HCT116 (cell line): ENCODE measurements around the gene TAF10. TPM values are rescaled to one million over a fixed set of nuclear protein-coding genes. Genes with fewer than 3 reads are reported as not detected.

Source experiments
- ATAC-seq: fragments of 200-7000 bp; cut with Tn5 transposase; 2 replicates; pipeline ENCODE4 v1.9.1; 2020; ENCODE audit warnings: mild to moderate bottlenecking, moderate library complexity
- BruUV-seq: library from RNA; stranded (reverse); fragments of 400-500 nt; replicated peaks from 2 replicates; lab custom pipeline; 2021; lab: Mats Ljungman, UMichigan
- CTCF ChIA-PET: fragments of 300-600 bp; sonication (Branson Sonifier 250); formaldehyde crosslinking; loops from one replicate; lab custom pipeline; 2021; ENCODE audit warnings: antibody characterized with exemption; lab: Charles Lee
- POLR2A ChIA-PET: fragments of 300-600, 350-600 bp; sonication (Branson Sonifier 250); formaldehyde crosslinking; loops from one replicate; lab custom pipeline; 2021; ENCODE audit warnings: antibody characterized with exemption; lab: Charles Lee
- RAD21 ChIA-PET, 2 experiments: fragments of 300-600 bp; sonication (Branson Sonifier 250); formaldehyde crosslinking; loops; one replicate each; lab custom pipeline; 2023; ENCODE audit warnings: low total read pairs in 2 of 2; ENCODE audit not compliant: uncharacterized antibody in 2 of 2, unreplicated experiment in 2 of 2, low non-redundant PET in 1 of 2; lab: Charles Lee
- DNase-seq: peaks from one replicate; pipeline ENCODE4 v3.0.0-alpha.2; 2010; ENCODE audit warnings: low read depth, low spot score
- H2AFZ ChIP-seq: fragments of 200-600 bp; shearing (Covaris generic), sonication (generic); 2 replicates; pipeline ENCODE4 v1.6.1; 2017; ENCODE audit warnings: low read depth, mixed run types, mixed read lengths, antibody characterized with exemption, low read length; ENCODE audit not compliant: poor library complexity, severe bottlenecking
- H3K27ac ChIP-seq: 2 replicates; pipeline ENCODE4 v1.5.1; 2012; ENCODE audit warnings: low read depth, low read length
- H3K27me3 ChIP-seq: fragments of 200-600 bp; sonication (generic); 2 replicates; pipeline ENCODE4 v1.6.1; 2016; ENCODE audit warnings: mixed run types, low read length, mixed read lengths; ENCODE audit not compliant: insufficient read depth
- H3K36me3 ChIP-seq, 2 experiments: fragments of 200-500 bp in 1 of 2; fragments of 200-600 bp in 1 of 2; sonication (Bioruptor generic) in 1 of 2; sonication (generic) in 1 of 2; 2 replicates each; pipeline versions ENCODE4 v1.5.1 to v1.6.1; 2014 to 2016; ENCODE audit warnings: low read length in 2 of 2, inconsistent platforms in 1 of 2, mixed read lengths in 1 of 2, mixed run types in 1 of 2; ENCODE audit not compliant: insufficient read depth in 2 of 2, control insufficient read depth in 1 of 2
- H3K4me1 ChIP-seq, 2 experiments: fragments of 200-600 bp in 1 of 2; sonication (generic) in 1 of 2; 2 replicates each; pipeline versions ENCODE4 v1.5.1 to v1.6.1; 2012 to 2017; ENCODE audit warnings: low read length in 2 of 2, inconsistent platforms in 1 of 2, mild to moderate bottlenecking in 1 of 2, mixed read lengths in 1 of 2, mixed run types in 1 of 2, moderate library complexity in 1 of 2; ENCODE audit not compliant: insufficient read depth in 2 of 2, control insufficient read depth in 1 of 2
- H3K4me2 ChIP-seq: fragments of 200-600 bp; sonication (generic); 2 replicates; pipeline ENCODE4 v1.6.1; 2017; ENCODE audit warnings: mixed run types, low read length, mixed read lengths
- H3K4me3 ChIP-seq, 2 experiments: fragments of 200-600 bp in 1 of 2; sonication (generic) in 1 of 2; replicated peaks in 1 of 2; 2 replicates each; pipeline ENCODE4 v1.5.1; 2011 to 2016; ENCODE audit warnings: low read length in 2 of 2, control low read depth in 1 of 2, low read depth in 1 of 2, mild to moderate bottlenecking in 1 of 2, mixed read lengths in 1 of 2, mixed run types in 1 of 2
- H3K79me2 ChIP-seq: fragments of 200-600 bp; sonication (generic); 2 replicates; pipeline ENCODE4 v1.6.1; 2017; ENCODE audit warnings: mild to moderate bottlenecking, mixed run types, low read length, moderate library complexity, mixed read lengths; ENCODE audit not compliant: insufficient read depth
- H3K9ac ChIP-seq: fragments of 200-600 bp; sonication (generic); 2 replicates; pipeline ENCODE4 v1.6.1; 2016; ENCODE audit warnings: low read length, mixed read lengths
- H3K9me2 ChIP-seq: fragments of 200-600 bp; sonication (generic), shearing (Covaris generic); 2 replicates; pipeline ENCODE4 v1.6.1; 2017; ENCODE audit warnings: mixed run types, mild to moderate bottlenecking, moderate library complexity; ENCODE audit not compliant: insufficient read depth
- H3K9me3 ChIP-seq, 2 experiments: fragments of 200-500 bp in 1 of 2; fragments of 200-600 bp in 1 of 2; sonication (Bioruptor generic) in 1 of 2; sonication (generic) in 1 of 2; 2 replicates each; pipeline ENCODE4 v1.6.1; 2014 to 2017; ENCODE audit warnings: low read length in 2 of 2, mixed read lengths in 2 of 2, inconsistent platforms in 1 of 2, low read depth in 1 of 2, mild to moderate bottlenecking in 1 of 2, mixed run types in 1 of 2, moderate library complexity in 1 of 2; ENCODE audit not compliant: control insufficient read depth in 1 of 2, insufficient read depth in 1 of 2
- H4K20me1 ChIP-seq: fragments of 200-600 bp; sonication (generic), shearing (Covaris generic); 2 replicates; pipeline ENCODE4 v1.6.1; 2017; ENCODE audit warnings: mixed run types, mild to moderate bottlenecking, moderate library complexity; ENCODE audit not compliant: insufficient read depth
- CBX3 ChIP-seq: IDR thresholded peaks from 2 replicates; pipeline ENCODE4 v1.6.1; 2012; ENCODE audit warnings: low read depth
- CEBPB ChIP-seq: IDR thresholded peaks from 2 replicates; pipeline ENCODE4 v1.6.1; 2012; ENCODE audit warnings: low read depth
- ELF1 ChIP-seq: IDR thresholded peaks from 2 replicates; pipeline ENCODE4 v1.6.1; 2012; ENCODE audit warnings: low read depth, borderline replicate concordance
- EZH2phosphoT487 ChIP-seq: fragments of 200-600 bp; IDR thresholded peaks from 2 replicates; pipeline ENCODE4 v1.6.1; 2018; ENCODE audit warnings: antibody characterized with exemption, borderline replicate concordance
- FOSL1 ChIP-seq: IDR thresholded peaks from 2 replicates; pipeline ENCODE4 v1.6.1; 2012; ENCODE audit warnings: low read depth
- POLR2AphosphoS5 ChIP-seq: IDR thresholded peaks from 2 replicates; pipeline ENCODE4 v1.6.1; 2011; ENCODE audit warnings: mild to moderate bottlenecking, low read depth, low read length, moderate library complexity
- SIN3A ChIP-seq: IDR thresholded peaks from 2 replicates; pipeline ENCODE4 v1.6.1; 2012; ENCODE audit warnings: low read depth
- SRF ChIP-seq: IDR thresholded peaks from 2 replicates; pipeline ENCODE4 v1.6.1; 2012; ENCODE audit warnings: low read depth
- ZFX ChIP-seq: fragments of 450-650 bp; IDR thresholded peaks from 2 replicates; pipeline ENCODE4 v1.6.1; 2017
- ZNF274 ChIP-seq: fragments of 200-500 bp; sonication (Bioruptor generic); IDR thresholded peaks from 2 replicates; pipeline ENCODE4 v1.6.1; 2014; ENCODE audit warnings: mild to moderate bottlenecking, low read depth, low read length, inconsistent platforms
- intact Hi-C: fragments of 100-400 bp; cut with micrococcal nuclease; formaldehyde crosslinking; loops from 2 replicates; pipeline ENCODE4 v1.10.0; 2022
- total RNA-seq: library from RNA; stranded (reverse); gene quantifications from one replicate; pipeline ENCODE4 v1.2.1, GENCODE V29; 2021; ENCODE audit not compliant: unreplicated experiment
- TF ChIP-seq, protein P1 (sequence below): IDR thresholded peaks from 2 replicates; pipeline ENCODE4 v1.6.1; 2011; ENCODE audit warnings: mild to moderate bottlenecking, low read length, moderate library complexity; ENCODE audit not compliant: insufficient replicate concordance; ENCODE audit errors: extremely low read depth

The TAF10 gene
- total RNA-seq, 1 experiment from 2014 or later = 151 TPM

GRCh38 chr11:6658647-6659046 is 46.6 kb upstream of the TAF10 start:
- ChIA-PET CTCF (interaction anchor here (1.2 to 1.5 kb wide), 2 partner anchors 9 to 295 kb away, joined by 3 read pairs; no protein-coding TSS in a partner anchor), RAD21 (no interaction called here), POLR2A (no interaction called here)
- no TSS peak for BruUV-seq
- TF ChIP-seq CBX3 (no peak), POLR2AphosphoS5 (no peak), CEBPB (no peak), SRF (no peak), SIN3A (no peak), FOSL1 (no peak), ZNF274 (no peak), ZFX (no peak), EZH2phosphoT487 (no peak), ELF1 (no peak)
- TF ChIP-seq, protein P1, sequence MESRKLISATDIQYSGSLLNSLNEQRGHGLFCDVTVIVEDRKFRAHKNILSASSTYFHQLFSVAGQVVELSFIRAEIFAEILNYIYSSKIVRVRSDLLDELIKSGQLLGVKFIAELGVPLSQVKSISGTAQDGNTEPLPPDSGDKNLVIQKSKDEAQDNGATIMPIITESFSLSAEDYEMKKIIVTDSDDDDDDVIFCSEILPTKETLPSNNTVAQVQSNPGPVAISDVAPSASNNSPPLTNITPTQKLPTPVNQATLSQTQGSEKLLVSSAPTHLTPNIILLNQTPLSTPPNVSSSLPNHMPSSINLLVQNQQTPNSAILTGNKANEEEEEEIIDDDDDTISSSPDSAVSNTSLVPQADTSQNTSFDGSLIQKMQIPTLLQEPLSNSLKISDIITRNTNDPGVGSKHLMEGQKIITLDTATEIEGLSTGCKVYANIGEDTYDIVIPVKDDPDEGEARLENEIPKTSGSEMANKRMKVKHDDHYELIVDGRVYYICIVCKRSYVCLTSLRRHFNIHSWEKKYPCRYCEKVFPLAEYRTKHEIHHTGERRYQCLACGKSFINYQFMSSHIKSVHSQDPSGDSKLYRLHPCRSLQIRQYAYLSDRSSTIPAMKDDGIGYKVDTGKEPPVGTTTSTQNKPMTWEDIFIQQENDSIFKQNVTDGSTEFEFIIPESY = no peak
- Histone ChIP-seq H3K9me2 (no peaks in the 10 kb centered on the region), H3K4me1 (no peaks in the 10 kb centered on the region), H3K36me3 (no peaks in the 10 kb centered on the region), H3K9me3 (no peaks in the 10 kb centered on the region), H3K4me3 (no peak overlapping the region), H3K79me2 (no peaks in the 10 kb centered on the region), H3K9ac (no peak overlapping the region), H3K27me3 (peaks cover 6% of the 10 kb centered on the region; the same call in 1 of the 2 replicates), H2AFZ (no peak overlapping the region), H3K4me2 (no peak overlapping the region), H3K27ac (no peak overlapping the region), H4K20me1 (no peaks in the 10 kb centered on the region)
- intact Hi-C loops = no loop called here
- DNase-seq = no peak
- no peak for ATAC-seq
